Thyroid gland (tissue), 4 donors: ENCODE measurements around the gene STOML2. TPM values are rescaled to one million over a fixed set of nuclear protein-coding genes. Genes with fewer than 3 reads are reported as not detected.

Experiments used
- DNase-seq, 2 donors: peaks; one replicate each; pipeline ENCODE4 v3.0.0-alpha.2; 2019
- H3K27ac ChIP-seq, 3 donors: fragments of 200-600 bp; sonication (generic); 1 replicate in 2 of 3; 2 replicates in 1 of 3; pipeline ENCODE4 v1.5.1; 2016 to 2019; ENCODE audit warnings: mild to moderate bottlenecking in 1 of 3, moderate library complexity in 1 of 3
- H3K27me3 ChIP-seq: fragments of 200-600 bp; sonication (generic); one replicate; pipeline ENCODE4 v1.5.1; 2019
- H3K36me3 ChIP-seq, 2 donors: fragments of 200-600 bp; sonication (generic); one replicate each; pipeline ENCODE4 v1.5.1; 2016 to 2019
- H3K4me1 ChIP-seq, 2 donors: fragments of 200-600 bp; sonication (generic); one replicate each; pipeline ENCODE4 v1.5.1; 2017 to 2019
- H3K4me3 ChIP-seq, 3 donors: fragments of 200-600 bp; sonication (generic); replicated peaks in 1 of 3; 1 replicate in 2 of 3; 2 replicates in 1 of 3; pipeline ENCODE4 v1.5.1; 2016; ENCODE audit warnings: mild to moderate bottlenecking in 1 of 3
- H3K9me3 ChIP-seq: fragments of 200-600 bp; sonication (generic); one replicate; pipeline ENCODE4 v1.5.1; 2017
- CTCF ChIP-seq, 6 experiments: fragments of 200-600 bp in 3 of 6; fragments of 450-650 bp in 3 of 6; sonication (generic) in 3 of 6; IDR thresholded peaks; one replicate each; pipeline ENCODE4 v1.5.1; 2016 to 2019; ENCODE audit warnings: antibody characterized with exemption in 6 of 6, mild to moderate bottlenecking in 2 of 6, inconsistent platforms in 1 of 6, moderate library complexity in 1 of 6
- POLR2A ChIP-seq, 2 donors: fragments of 450-650 bp; IDR thresholded peaks; one replicate each; pipeline ENCODE4 v1.6.1; 2017; ENCODE audit warnings: antibody characterized with exemption in 2 of 2, mild to moderate bottlenecking in 2 of 2, moderate library complexity in 1 of 2
- WGBS, 2 donors: methylation state at CpG; one replicate each; pipeline ENCODE4 v1.1.5; 2017; 5-methylcytosine and 5-hydroxymethylcytosine counted together
- intact Hi-C: fragments of 100-400 bp; cut with DNase I; formaldehyde crosslinking; loops from one replicate; pipeline ENCODE4 v1.15.1; 2023
- total RNA-seq, 4 donors: library from RNA; depleted of rRNA; stranded (reverse); fragments of >200 nt; gene quantifications; one replicate each; pipeline ENCODE4 v1.2.3, GENCODE V29; 2016

STOML2 gene
- total RNA-seq, 4 donors from 2014 or later, result 72.5 to 130 (median 99.8) TPM

- H3K4me1 ChIP-seq, result peaks cover 4 to 9% of the 10 kb centered on the region in 2 donors
- H3K27ac ChIP-seq, result no peak overlapping the region
- H3K27me3 ChIP-seq, result no peaks in the 10 kb centered on the region
- H3K36me3 ChIP-seq, result peaks cover 45 to 54% of the 10 kb centered on the region in 2 donors
- no peak overlapping the region for H3K4me3 ChIP-seq
- TF ChIP-seq CTCF (IDR thresholded peaks at IDR 0.05), result no peak
- no peak for TF ChIP-seq POLR2A (IDR thresholded peaks at IDR 0.05)
- intact Hi-C loops, result no loop called here
- no peak for DNase-seq
- H3K9me3 ChIP-seq, result no peaks in the 10 kb centered on the region
- WGBS, 2 donors, result 96% methylated on average over 13 to 16 of the region's 17 CpGs
These were observed 11.4 kb downstream of the STOML2 start for GRCh38 chr9:35091536-35091935.

- Histone ChIP-seq H3K9me3 (no peaks in the 10 kb centered on the region), H3K4me3 (no peak overlapping the region), H3K27ac (no peak overlapping the region), H3K36me3 (peaks cover 45 to 54% of the 10 kb centered on the region in 2 donors), H3K27me3 (no peaks in the 10 kb centered on the region), H3K4me1 (no peaks in the 10 kb centered on the region)
- intact Hi-C loops, result no loop called here
- WGBS, 2 donors, result 96% methylated on average over 2 of the region's 2 CpGs
- DNase-seq, result no peak
- no peak for TF ChIP-seq POLR2A (IDR thresholded peaks at IDR 0.05)
- TF ChIP-seq CTCF (IDR thresholded peaks at IDR 0.05), result no peak
These were observed 13.5 kb downstream of the STOML2 start for GRCh38 chr9:35089434-35089833.

- intact Hi-C loops, result no loop called here
- 87 to 96% methylated on average over 2 of the region's 2 CpGs for WGBS, 2 donors
- H3K27me3 ChIP-seq, result no peaks in the 10 kb centered on the region
These were observed 17.9 kb downstream of the STOML2 start for GRCh38 chr9:35085078-35085477.

GRCh38 chr9:35079426-35080341 lies 23.2 kb downstream of the STOML2 start, which contains the start of gene FANCG:
Gene FANCG, minus strand, starts transcription at chr9:35079942. Its CDS starts 418 bp downstream, at chr9:35079524.
- DNase-seq, result peak; percentile 88 to 90
- WGBS, 2 donors, result 0 to 1% methylated on average over 24 to 32 of the region's 67 CpGs
- H3K4me1 ChIP-seq, result peaks cover 11 to 14% of the 10 kb centered on the region in 2 donors
- peak within 1 kb of the TSS in 2 of 3 donors; percentile 58 to 75 for H3K27ac ChIP-seq
- intact Hi-C loops, result no loop called here
- peak within 1 kb of the TSS; percentile 53 to 75 (median 64) for H3K4me3 ChIP-seq
- H3K36me3 ChIP-seq, result no peaks in the 10 kb centered on the region
- no peaks in the 10 kb centered on the region for H3K27me3 ChIP-seq
- TF ChIP-seq CTCF (IDR thresholded peaks at IDR 0.05), result no peak
- peak in 1 of 2 donors; percentile 52 for TF ChIP-seq POLR2A (IDR thresholded peaks at IDR 0.05)
- no peaks in the 10 kb centered on the region for H3K9me3 ChIP-seq

More at GRCh38 chr9:35085078-35085477, 17.9 kb downstream of the STOML2 start:
- DNase-seq, result no peak
- no peak overlapping the region for H3K4me3 ChIP-seq
- no peak overlapping the region for H3K27ac ChIP-seq
- peaks cover 0 to 5% of the 10 kb centered on the region in 2 donors for H3K4me1 ChIP-seq
- TF ChIP-seq CTCF (IDR thresholded peaks at IDR 0.05), result no peak
- no peak for TF ChIP-seq POLR2A (IDR thresholded peaks at IDR 0.05)
- H3K9me3 ChIP-seq, result no peaks in the 10 kb centered on the region
- H3K36me3 ChIP-seq, result peaks cover 13 to 28% of the 10 kb centered on the region in 2 donors

GRCh38 chr9:35079041-35079425 lies 23.9 kb downstream of the STOML2 start:
- WGBS, 2 donors, result 3 to 7% methylated on average over 6 to 9 of the region's 10 CpGs
- H3K4me1 ChIP-seq, result peaks cover 11 to 14% of the 10 kb centered on the region in 2 donors
- H3K27ac ChIP-seq, result peak overlapping the region in 1 of 3 donors; percentile 58
- peak overlapping the region in 2 of 3 donors; percentile 53 to 64 for H3K4me3 ChIP-seq
- intact Hi-C loops, result no loop called here
- no peaks in the 10 kb centered on the region for H3K36me3 ChIP-seq
- no peaks in the 10 kb centered on the region for H3K27me3 ChIP-seq
- no peaks in the 10 kb centered on the region for H3K9me3 ChIP-seq
- DNase-seq, result no peak
- no peak for TF ChIP-seq CTCF (IDR thresholded peaks at IDR 0.05)
- TF ChIP-seq POLR2A (IDR thresholded peaks at IDR 0.05), result no peak
